Measurements from ENCODE around the gene STUM.

DNA sequence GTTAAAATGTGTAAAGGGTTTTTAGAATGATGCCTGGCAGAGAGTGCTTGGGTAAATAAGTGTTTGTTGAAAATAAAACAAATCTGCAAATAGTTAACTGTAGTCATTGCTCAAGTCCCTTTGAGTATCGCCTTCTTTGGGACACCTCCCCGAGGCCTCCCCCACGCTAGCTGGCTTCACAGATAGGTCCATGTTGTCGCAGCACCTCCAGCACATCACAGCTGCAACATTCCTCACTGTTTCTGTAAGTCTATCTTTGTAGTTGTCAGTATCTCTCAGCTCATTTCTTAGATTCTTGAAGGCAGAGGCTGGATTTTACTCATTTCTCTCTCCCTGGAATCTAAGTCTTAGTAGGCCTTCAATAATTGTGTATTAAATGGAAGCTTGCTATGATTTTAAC lies 1.6 kb upstream of the STUM start:
- TF ChIP-seq, protein P1, sequence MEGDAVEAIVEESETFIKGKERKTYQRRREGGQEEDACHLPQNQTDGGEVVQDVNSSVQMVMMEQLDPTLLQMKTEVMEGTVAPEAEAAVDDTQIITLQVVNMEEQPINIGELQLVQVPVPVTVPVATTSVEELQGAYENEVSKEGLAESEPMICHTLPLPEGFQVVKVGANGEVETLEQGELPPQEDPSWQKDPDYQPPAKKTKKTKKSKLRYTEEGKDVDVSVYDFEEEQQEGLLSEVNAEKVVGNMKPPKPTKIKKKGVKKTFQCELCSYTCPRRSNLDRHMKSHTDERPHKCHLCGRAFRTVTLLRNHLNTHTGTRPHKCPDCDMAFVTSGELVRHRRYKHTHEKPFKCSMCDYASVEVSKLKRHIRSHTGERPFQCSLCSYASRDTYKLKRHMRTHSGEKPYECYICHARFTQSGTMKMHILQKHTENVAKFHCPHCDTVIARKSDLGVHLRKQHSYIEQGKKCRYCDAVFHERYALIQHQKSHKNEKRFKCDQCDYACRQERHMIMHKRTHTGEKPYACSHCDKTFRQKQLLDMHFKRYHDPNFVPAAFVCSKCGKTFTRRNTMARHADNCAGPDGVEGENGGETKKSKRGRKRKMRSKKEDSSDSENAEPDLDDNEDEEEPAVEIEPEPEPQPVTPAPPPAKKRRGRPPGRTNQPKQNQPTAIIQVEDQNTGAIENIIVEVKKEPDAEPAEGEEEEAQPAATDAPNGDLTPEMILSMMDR (conservative IDR thresholded peaks at IDR 0.05; ENCODE audit: low read depth in 2 of 2) = no peak
- TF ChIP-seq EZH2 (IDR thresholded peaks at IDR 0.05; ENCODE audit: low read depth, unreplicated experiment) = no peak
